Epidermal melanocyte (primary cell): ENCODE data around the gene METTL23.
"Not testable (repeated sequence)": the region's sequence is repeated elsewhere in the genome, so short reads cannot be mapped to it uniquely, and the experiment has no call there.

ENCODE experiments used
- DNase-seq: peaks from one replicate; pipeline ENCODE4 v3.0.0; 2011; ENCODE audit warnings: low spot score; ENCODE audit not compliant: insufficient read length

METTL23 gene

DNA sequence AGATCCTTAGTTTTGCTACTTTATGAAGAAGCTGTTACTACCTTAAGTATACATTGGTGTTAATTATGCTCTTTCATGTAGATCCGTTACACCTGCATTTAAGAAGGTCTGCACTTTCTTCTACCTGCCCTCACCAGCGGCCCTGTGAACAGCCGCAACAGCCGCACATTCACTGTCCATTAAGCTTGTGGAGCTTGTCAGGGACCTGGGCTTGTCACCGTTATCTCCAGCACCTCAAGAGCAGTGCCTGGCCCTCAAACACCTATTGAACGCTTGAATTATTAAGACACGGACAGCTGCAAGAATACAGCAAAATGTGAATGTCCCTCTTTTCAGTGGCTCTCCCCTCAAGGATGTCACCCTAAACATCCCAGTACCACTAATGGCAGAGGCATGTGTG, 12.9 kb upstream of the METTL23 start:
- DNase-seq, result no peak

- DNase-seq, result no peak
These were observed 12.3 kb upstream of the METTL23 start for GRCh38 chr17:76714336-76714735.

DNA sequence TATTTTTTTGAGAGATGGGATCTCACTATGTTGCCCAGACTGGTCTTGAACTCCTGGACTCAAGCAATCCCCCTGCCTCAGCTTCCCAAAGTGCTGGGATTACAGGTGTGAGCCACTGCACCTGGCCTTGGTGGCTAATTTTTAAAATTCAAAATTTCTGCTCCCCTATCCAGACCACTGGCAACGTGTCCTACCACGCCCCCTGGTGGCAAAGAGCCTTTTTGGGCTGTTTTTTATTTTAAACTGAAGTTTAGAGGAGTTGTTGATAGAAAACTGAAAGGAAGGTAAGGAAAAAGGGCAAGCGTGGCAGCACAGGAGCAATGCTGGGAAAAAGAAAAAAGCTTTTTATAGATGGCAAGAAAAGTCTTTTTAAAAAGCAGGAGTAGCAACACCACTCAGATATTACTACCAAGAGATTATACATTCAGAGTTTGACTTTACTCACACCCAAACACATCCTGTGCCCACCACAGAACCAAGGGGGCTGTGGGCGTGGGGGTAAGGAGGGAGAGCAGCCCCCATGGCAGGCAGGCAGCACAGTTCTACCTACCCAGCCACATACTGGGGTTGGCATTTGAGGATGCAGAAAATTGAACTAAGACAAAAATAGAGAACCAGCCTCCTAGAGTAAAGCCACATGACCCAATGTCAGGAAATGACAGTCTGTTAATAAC, 11.7 kb upstream of the METTL23 start:
- DNase-seq, result peak; percentile 50

DNA sequence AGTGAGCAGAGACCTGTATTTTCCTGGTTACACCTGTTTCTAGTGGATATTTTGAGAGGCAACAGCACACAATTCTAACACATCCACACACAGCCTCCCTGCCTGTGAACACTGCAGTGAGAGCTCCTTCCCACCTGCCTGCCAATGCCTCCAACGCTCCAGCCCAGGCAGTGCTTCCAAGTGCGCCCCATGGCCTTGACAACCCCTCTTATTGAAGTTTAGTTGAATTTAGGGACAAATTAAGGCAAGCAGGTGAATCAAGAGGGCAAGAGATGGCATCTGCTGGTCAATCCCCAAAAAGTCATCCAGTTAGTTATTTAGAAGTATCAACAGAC, 11.2 kb upstream of the METTL23 start:
- no peak for DNase-seq

- DNase-seq, result peak; percentile 30
These were observed 10.3 kb upstream of the METTL23 start for GRCh38 chr17:76716146-76716838.

- DNase-seq, result peak; percentile 24
These were observed 9.8 kb upstream of the METTL23 start for GRCh38 chr17:76716839-76717215.

DNA sequence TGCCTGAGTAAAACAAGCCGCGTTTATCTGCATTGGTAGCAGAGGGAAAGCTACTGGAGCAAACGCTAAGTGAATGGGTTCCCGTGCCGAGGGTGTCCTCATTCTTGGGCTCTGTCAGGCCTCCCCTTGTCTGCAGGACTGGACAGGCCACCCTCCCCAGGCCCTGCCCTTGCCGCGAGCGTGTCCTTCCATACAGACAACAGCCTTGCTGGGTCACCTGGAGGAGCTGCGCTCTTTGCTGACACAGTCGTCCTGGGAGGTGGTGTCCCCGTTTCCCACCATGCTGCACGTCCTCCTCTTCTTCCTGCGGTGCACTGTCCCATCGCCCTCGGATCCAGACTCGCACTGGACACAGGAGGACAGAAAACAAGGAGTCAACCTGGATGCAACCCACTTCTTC, 8.1 kb upstream of the METTL23 start:
- no peak for DNase-seq

- DNase-seq, result no peak
These were observed 6.4 kb upstream of the METTL23 start for GRCh38 chr17:76720211-76720610.

DNA sequence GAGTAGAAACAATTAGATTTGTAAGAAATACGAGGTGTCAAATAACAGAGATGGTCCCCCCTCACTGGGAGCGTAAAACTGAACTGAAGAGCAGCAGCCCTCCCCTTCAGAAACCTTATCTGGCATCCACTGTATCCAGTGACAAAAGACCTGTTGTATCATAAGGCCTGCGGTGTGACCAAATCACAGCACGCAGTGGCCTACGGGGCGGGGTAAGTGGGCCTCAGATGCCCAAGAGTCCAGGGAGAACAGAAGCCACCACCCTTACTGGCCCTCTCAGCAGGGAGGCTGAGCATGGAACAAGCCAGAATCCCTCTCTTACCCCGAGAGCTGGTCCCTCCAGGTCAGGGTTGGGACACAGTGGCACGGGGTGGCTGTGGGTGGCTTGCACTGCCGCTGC, 5.7 kb upstream of the METTL23 start:
- no peak for DNase-seq

DNA sequence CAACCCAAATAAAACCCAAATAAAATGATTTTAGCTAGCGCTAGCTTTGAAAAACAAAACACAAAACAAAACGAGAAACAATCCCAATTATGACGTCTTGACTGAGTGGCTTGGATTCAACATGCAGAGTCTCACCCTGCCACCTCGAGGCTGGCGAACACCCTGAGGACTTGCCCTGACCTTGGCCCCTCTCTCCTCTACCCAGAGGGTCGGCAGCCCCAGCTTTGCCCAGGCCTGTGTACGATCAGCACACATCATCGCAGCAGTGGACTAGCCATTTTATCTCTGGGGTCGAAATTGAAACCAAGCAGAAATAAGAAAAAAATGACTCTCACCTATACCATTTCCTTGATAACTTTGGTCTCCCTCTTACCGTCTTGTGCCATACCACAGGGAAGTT, 5.2 kb upstream of the METTL23 start:
- no peak for DNase-seq

DNA sequence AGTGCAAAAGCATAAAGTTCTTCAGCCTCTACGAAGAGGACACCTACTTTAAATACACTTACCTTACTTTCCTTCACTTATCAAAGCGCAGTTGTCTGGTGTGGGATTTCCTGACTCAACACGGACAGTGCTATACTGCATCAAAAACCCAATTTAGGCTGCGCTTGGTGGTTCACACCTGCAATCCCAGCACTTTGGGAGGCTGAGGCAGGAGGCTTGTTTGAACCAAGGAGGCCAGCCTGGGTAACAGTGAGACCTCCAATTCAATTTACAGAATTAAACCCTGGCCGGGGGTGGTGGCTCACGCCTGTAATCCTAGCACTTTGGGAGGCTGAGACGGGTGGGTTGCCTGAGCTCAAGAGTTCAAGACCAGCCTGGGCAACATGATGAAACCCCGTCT, 4.4 kb upstream of the METTL23 start:
- DNase-seq, result no peak

DNA sequence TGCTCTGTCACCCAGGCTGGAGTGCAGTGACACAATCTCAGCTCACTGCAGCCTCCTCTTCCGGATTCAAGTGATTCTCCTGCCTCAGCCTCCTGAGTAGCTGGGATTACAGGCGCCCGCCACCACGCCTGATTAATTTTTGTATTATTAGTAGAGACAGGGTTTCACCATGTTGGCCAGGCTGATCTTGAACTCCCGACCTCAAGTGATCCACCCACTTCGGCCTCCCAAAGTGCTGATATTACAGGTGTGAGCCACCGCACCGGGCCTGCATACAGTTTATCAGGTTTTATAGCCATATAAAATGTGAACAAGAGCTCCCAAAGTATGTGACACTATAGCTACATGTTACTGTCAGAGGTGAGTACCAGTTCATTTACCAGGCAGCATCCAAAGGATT, 3.7 kb upstream of the METTL23 start:
- DNase-seq, result not testable (repeated sequence)

DNA sequence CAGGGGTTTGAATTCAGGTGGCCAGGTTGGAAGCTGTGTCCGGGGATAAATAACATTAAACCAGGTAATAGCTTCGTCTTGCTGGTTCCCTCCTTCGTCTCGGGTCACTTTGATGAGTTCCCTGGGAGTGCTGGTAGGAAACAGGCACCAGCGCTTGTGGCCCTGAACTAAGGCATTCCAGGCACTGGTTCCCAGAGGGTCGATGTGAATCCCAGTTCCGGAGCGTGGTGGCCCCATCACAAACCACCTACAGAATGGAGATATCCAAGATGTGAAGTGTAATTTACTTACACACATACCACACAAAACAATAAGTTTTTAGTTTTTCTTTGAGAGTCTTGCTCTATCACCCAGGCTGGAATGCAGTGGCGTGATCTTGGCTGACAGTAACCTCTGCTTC, 2.8 kb upstream of the METTL23 start:
- no peak for DNase-seq

GRCh38 chr17:76725580-76726230, 934 bp upstream of the METTL23 start:
- peak; percentile 18 for DNase-seq

GRCh38 chr17:76726231-76726775, 336 bp upstream of the METTL23 start, which contains the start of gene JMJD6:
Gene JMJD6, minus strand, starts transcription at chr17:76726606. Its CDS starts 131 bp downstream, at chr17:76726475.
- DNase-seq, result peak; percentile 94

- no peak for DNase-seq
These were observed 1.3 kb downstream of the METTL23 start for GRCh38 chr17:76727745-76728456.

DNA sequence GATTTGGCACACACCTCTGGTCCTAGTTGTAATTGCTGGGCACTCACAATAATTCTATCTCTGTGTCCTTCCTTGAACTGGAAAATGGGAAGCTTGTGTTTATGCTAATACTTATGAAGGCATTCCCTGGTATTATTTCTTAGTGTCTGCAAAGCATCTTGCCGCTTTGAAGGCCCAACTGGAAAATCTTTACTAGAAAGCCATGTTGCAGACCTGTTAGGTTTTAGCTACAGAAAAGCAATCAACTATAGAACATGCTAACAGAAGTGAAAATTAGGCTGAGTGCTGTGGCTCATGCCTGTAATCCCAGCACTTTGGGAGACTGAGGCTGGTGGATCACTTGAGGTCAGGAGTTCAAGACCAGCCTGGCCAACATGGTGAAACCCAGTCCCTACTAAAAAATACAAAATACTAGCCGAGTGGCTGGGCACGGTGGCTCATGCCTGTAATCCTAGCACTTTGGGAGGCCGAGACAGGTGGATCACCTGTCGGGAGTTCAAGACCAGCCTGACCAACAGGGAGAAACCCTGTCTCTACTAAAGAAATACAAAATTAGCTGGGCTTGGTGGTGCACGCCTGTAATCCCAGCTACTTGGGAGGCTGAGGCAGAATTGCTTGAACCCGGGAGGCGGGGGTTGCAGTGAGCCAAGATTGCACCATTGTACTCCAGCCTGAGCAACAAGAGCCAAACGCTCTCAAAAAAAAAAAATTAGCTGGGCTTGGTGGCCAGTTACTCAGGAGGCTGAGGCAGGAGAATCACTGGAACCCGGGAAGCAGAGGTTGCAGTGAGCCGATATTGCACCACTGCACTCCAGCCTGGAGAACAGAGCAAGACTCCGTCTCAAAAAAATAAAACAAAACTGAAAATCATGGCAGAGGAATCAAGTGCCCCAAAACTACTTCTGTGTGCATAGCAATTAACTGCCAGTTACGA, 5.4 kb downstream of the METTL23 start:
- DNase-seq, result not testable (repeated sequence)

- no peak for DNase-seq
These were observed 6.3 kb downstream of the METTL23 start for GRCh38 chr17:76732734-76733617.

DNA sequence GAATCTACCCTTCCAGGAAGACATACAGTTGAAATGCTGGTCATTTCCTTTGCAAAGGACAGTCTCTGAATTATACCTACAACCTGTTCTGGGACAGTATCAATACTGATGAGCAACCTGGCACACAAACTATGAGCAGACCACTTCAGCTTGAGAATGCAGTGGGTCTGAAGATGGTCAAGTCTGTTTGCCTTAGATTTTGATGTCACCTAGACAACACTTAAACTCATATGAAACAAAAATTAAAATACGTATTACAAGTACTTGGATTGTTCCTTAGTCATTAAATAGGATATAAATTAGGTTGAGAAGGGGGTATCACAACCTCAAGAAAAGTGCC, 6.9 kb downstream of the METTL23 start:
- no peak for DNase-seq
